WTC11 (cell line): ENCODE data around the gene ANKRD52. TPM values are rescaled to one million over a fixed set of nuclear protein-coding genes. Genes with fewer than 3 reads are reported as not detected.

ENCODE experiments used
- ATAC-seq: fragments of 200-7000 bp; cut with Tn5 transposase; 2 replicates; pipeline ENCODE4 v1.10.0; 2021; ENCODE audit warnings: mild to moderate bottlenecking, moderate library complexity
- CTCF ChIA-PET: fragments of 300-600 bp; sonication (Branson Sonifier 250); formaldehyde crosslinking; loops from one replicate; lab custom pipeline; 2021; ENCODE audit warnings: antibody characterized with exemption; lab: Charles Lee
- POLR2A ChIA-PET: fragments of 350-600 bp; sonication (Branson Sonifier 250); formaldehyde crosslinking; loops from one replicate; lab custom pipeline; 2021; ENCODE audit warnings: antibody characterized with exemption; lab: Charles Lee
- DNase-seq: peaks from one replicate; pipeline ENCODE4 v3.0.0; 2021; ENCODE audit warnings: low spot score
- H3K27ac Mint-ChIP-seq: 2 replicates; pipeline ENCODE4 v1.8.0; 2021; ENCODE audit warnings: mixed read lengths
- H3K27me3 Mint-ChIP-seq: 2 replicates; pipeline ENCODE4 v1.8.0; 2021; ENCODE audit warnings: low read depth, mild to moderate bottlenecking, moderate library complexity, mixed read lengths
- H3K36me3 Mint-ChIP-seq: 2 replicates; pipeline ENCODE4 v1.8.0; 2021; ENCODE audit warnings: mixed read lengths
- H3K4me1 Mint-ChIP-seq: 2 replicates; pipeline ENCODE4 v1.8.0; 2022; ENCODE audit warnings: mixed read lengths
- H3K4me3 Mint-ChIP-seq: 2 replicates; pipeline ENCODE4 v1.8.0; 2021; ENCODE audit warnings: mild to moderate bottlenecking, moderate library complexity, mixed read lengths
- H3K9me3 Mint-ChIP-seq: 2 replicates; pipeline ENCODE4 v1.8.0; 2021; ENCODE audit warnings: mixed read lengths
- FOXJ3 ChIP-seq: sonication (generic); formaldehyde crosslinking; IDR thresholded peaks from 2 replicates; pipeline ENCODE4 v1.9.0; 2021; ENCODE audit warnings: missing genetic modification reagents, mild to moderate bottlenecking, borderline replicate concordance
- IRF2 ChIP-seq: sonication (generic); formaldehyde crosslinking; IDR thresholded peaks from 2 replicates; pipeline ENCODE4 v1.8.0; 2022; ENCODE audit warnings: low read depth, missing genetic modification reagents, borderline replicate concordance
- JUN ChIP-seq: sonication (generic); formaldehyde crosslinking; IDR thresholded peaks from 2 replicates; pipeline ENCODE4 v1.8.0; 2023; ENCODE audit warnings: mild to moderate bottlenecking, missing genetic modification reagents
- MXD4 ChIP-seq: fragments of 250-450 bp; sonication (Bioruptor Pico); IDR thresholded peaks from 2 replicates; pipeline ENCODE4 v1.8.0; 2021; ENCODE audit warnings: mild to moderate bottlenecking, moderate library complexity, borderline replicate concordance
- NR3C1 ChIP-seq: sonication (generic); formaldehyde crosslinking; conservative IDR thresholded peaks from 2 replicates; pipeline ENCODE4 v1.8.1; 2023; ENCODE audit warnings: low read depth, mild to moderate bottlenecking, missing genetic modification reagents
- SMAD3 ChIP-seq: sonication (generic); formaldehyde crosslinking; IDR thresholded peaks from 2 replicates; pipeline ENCODE4 v1.8.0; 2022; ENCODE audit warnings: missing genetic modification reagents, mild to moderate bottlenecking, borderline replicate concordance
- SP1 ChIP-seq: sonication (generic); formaldehyde crosslinking; conservative IDR thresholded peaks from 2 replicates; pipeline ENCODE4 v1.8.1; 2022; ENCODE audit warnings: missing genetic modification reagents
- TEAD4 ChIP-seq: sonication (generic); formaldehyde crosslinking; IDR thresholded peaks from 2 replicates; pipeline ENCODE4 v1.8.0; 2022; ENCODE audit warnings: mild to moderate bottlenecking, missing genetic modification reagents
- ZNF138 ChIP-seq: sonication (generic); formaldehyde crosslinking; conservative IDR thresholded peaks from 2 replicates; pipeline ENCODE4 v1.8.1; 2022; ENCODE audit warnings: mild to moderate bottlenecking, moderate library complexity, missing genetic modification reagents
- ZNF317 ChIP-seq: sonication (generic); formaldehyde crosslinking; IDR thresholded peaks from 2 replicates; pipeline ENCODE4 v1.8.1; 2023; ENCODE audit warnings: low read depth, mild to moderate bottlenecking, moderate library complexity, missing genetic modification reagents, borderline replicate concordance
- ZNF423 ChIP-seq: fragments of 250-450 bp; sonication (Bioruptor Pico); IDR thresholded peaks from 2 replicates; pipeline ENCODE4 v2.1.2; 2022; ENCODE audit warnings: mild to moderate bottlenecking, moderate library complexity
- total RNA-seq: library from RNA; stranded (reverse); gene quantifications from 3 replicates; pipeline ENCODE4 v1.2.3, GENCODE V29; 2021
- TF ChIP-seq, protein P1 (sequence below): fragments of 200-600 bp; IDR thresholded peaks from 2 replicates; pipeline ENCODE4 v1.8.0; 2022; ENCODE audit warnings: antibody characterized with exemption
- TF ChIP-seq, protein P2 (sequence below): sonication (generic); formaldehyde crosslinking; IDR thresholded peaks from 2 replicates; pipeline ENCODE4 v1.8.1; 2022; ENCODE audit warnings: low read depth, missing genetic modification reagents, borderline replicate concordance
- TF ChIP-seq, protein P3 (sequence below): sonication (generic); formaldehyde crosslinking; IDR thresholded peaks from 2 replicates; pipeline ENCODE4 v1.8.0; 2022; ENCODE audit warnings: mild to moderate bottlenecking, missing genetic modification reagents
- TF ChIP-seq, protein P4 (sequence below): sonication (generic); formaldehyde crosslinking; IDR thresholded peaks from 2 replicates; pipeline ENCODE4 v1.8.0; 2023; ENCODE audit warnings: missing genetic modification reagents, mild to moderate bottlenecking, borderline replicate concordance
- TF ChIP-seq, protein P5 (sequence below): sonication (generic); formaldehyde crosslinking; IDR thresholded peaks from 2 replicates; pipeline ENCODE4 v1.8.0; 2022; ENCODE audit warnings: missing genetic modification reagents
- TF ChIP-seq, protein P6 (sequence below): fragments of 250-450 bp; sonication (Bioruptor Pico); IDR thresholded peaks from 2 replicates; pipeline ENCODE4 v1.9.0; 2021; ENCODE audit warnings: moderate library complexity, mild to moderate bottlenecking, inconsistent platforms, borderline replicate concordance

Gene ANKRD52
- total RNA-seq, 1 experiment from 2014 or later: 41.2 TPM

DNA sequence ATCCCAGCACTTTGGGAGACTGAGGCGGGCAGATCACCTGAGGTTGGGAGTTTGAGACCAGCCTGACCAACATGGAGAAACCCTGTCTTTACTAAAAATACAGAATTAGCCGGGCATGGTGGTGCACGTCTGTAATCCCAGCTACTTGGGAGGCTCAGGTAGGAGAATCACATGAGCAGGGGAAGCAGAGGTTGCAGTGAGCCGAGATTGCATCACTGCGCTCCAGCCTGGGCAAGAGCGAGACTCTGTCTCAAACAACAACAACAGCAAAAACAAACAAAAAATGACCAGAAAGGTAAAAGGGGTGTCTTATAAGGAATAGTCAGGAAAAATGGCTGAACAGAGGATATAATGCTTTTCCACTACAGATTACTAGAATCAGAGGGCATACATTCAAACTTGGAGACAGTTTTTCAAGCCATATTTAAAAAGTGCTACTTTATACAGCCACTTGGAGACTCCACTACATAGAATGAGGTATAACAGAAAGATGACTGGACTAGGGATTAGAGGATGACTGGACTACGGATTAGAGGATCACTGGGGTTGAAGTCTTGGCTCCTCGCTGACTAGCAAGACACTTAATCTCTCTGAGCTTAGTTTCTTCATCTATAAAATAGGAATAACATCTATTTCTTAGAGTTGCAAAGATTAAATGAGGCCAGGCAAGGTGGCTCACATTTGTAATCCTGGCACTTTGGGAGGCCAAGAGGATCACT lies 46.8 kb upstream of the ANKRD52 start (continued):
- TF ChIP-seq, protein P1, sequence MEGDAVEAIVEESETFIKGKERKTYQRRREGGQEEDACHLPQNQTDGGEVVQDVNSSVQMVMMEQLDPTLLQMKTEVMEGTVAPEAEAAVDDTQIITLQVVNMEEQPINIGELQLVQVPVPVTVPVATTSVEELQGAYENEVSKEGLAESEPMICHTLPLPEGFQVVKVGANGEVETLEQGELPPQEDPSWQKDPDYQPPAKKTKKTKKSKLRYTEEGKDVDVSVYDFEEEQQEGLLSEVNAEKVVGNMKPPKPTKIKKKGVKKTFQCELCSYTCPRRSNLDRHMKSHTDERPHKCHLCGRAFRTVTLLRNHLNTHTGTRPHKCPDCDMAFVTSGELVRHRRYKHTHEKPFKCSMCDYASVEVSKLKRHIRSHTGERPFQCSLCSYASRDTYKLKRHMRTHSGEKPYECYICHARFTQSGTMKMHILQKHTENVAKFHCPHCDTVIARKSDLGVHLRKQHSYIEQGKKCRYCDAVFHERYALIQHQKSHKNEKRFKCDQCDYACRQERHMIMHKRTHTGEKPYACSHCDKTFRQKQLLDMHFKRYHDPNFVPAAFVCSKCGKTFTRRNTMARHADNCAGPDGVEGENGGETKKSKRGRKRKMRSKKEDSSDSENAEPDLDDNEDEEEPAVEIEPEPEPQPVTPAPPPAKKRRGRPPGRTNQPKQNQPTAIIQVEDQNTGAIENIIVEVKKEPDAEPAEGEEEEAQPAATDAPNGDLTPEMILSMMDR: no peak
- TF ChIP-seq SMAD3 (no peak), ZNF423 (no peak), ZNF138 (CRISPR knock-in tag) (no peak)
- TF ChIP-seq, protein P2, sequence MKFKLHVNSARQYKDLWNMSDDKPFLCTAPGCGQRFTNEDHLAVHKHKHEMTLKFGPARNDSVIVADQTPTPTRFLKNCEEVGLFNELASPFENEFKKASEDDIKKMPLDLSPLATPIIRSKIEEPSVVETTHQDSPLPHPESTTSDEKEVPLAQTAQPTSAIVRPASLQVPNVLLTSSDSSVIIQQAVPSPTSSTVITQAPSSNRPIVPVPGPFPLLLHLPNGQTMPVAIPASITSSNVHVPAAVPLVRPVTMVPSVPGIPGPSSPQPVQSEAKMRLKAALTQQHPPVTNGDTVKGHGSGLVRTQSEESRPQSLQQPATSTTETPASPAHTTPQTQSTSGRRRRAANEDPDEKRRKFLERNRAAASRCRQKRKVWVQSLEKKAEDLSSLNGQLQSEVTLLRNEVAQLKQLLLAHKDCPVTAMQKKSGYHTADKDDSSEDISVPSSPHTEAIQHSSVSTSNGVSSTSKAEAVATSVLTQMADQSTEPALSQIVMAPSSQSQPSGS (CRISPR knock-in tag): no peak

DNA sequence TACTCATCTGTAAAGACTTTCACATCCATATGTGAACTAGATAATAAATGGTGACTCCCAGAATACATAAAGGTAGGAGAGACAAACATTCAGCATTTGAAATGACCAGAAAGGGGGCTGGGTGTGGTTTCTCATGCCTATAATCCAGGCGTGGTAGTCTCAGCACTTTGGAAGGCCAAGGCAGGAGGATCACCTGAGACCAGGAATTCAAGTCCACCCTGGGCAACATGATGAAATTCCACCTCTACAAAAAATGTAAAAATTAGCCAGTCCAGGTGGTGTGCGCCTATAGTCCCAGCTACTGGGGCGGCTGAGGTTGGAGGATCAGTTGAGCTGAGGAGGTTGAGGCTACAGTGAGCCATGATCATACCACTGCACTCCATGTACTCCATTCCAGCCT lies 46.1 kb upstream of the ANKRD52 start:
- Mint-ChIP-seq H3K4me3 (no peak overlapping the region), H3K27ac (no peak overlapping the region), H3K27me3 (no peaks in the 10 kb centered on the region), H3K9me3 (no peaks in the 10 kb centered on the region), H3K4me1 (peaks cover 9% of the 10 kb centered on the region), H3K36me3 (peaks cover 27% of the 10 kb centered on the region)
- TF ChIP-seq, protein P3, sequence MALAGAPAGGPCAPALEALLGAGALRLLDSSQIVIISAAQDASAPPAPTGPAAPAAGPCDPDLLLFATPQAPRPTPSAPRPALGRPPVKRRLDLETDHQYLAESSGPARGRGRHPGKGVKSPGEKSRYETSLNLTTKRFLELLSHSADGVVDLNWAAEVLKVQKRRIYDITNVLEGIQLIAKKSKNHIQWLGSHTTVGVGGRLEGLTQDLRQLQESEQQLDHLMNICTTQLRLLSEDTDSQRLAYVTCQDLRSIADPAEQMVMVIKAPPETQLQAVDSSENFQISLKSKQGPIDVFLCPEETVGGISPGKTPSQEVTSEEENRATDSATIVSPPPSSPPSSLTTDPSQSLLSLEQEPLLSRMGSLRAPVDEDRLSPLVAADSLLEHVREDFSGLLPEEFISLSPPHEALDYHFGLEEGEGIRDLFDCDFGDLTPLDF (CRISPR knock-in tag): no peak
- TF ChIP-seq TEAD4 (CRISPR knock-in tag) (no peak), SP1 (CRISPR knock-in tag) (no peak), JUN (no peak), ZNF317 (no peak), FOXJ3 (CRISPR knock-in tag) (no peak), IRF2 (CRISPR knock-in tag) (no peak), NR3C1 (no peak), MXD4 (CRISPR knock-in tag) (no peak)
- TF ChIP-seq, protein P4, sequence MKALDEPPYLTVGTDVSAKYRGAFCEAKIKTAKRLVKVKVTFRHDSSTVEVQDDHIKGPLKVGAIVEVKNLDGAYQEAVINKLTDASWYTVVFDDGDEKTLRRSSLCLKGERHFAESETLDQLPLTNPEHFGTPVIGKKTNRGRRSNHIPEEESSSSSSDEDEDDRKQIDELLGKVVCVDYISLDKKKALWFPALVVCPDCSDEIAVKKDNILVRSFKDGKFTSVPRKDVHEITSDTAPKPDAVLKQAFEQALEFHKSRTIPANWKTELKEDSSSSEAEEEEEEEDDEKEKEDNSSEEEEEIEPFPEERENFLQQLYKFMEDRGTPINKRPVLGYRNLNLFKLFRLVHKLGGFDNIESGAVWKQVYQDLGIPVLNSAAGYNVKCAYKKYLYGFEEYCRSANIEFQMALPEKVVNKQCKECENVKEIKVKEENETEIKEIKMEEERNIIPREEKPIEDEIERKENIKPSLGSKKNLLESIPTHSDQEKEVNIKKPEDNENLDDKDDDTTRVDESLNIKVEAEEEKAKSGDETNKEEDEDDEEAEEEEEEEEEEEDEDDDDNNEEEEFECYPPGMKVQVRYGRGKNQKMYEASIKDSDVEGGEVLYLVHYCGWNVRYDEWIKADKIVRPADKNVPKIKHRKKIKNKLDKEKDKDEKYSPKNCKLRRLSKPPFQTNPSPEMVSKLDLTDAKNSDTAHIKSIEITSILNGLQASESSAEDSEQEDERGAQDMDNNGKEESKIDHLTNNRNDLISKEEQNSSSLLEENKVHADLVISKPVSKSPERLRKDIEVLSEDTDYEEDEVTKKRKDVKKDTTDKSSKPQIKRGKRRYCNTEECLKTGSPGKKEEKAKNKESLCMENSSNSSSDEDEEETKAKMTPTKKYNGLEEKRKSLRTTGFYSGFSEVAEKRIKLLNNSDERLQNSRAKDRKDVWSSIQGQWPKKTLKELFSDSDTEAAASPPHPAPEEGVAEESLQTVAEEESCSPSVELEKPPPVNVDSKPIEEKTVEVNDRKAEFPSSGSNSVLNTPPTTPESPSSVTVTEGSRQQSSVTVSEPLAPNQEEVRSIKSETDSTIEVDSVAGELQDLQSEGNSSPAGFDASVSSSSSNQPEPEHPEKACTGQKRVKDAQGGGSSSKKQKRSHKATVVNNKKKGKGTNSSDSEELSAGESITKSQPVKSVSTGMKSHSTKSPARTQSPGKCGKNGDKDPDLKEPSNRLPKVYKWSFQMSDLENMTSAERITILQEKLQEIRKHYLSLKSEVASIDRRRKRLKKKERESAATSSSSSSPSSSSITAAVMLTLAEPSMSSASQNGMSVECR (CRISPR knock-in tag): no peak
- TF ChIP-seq, protein P5, sequence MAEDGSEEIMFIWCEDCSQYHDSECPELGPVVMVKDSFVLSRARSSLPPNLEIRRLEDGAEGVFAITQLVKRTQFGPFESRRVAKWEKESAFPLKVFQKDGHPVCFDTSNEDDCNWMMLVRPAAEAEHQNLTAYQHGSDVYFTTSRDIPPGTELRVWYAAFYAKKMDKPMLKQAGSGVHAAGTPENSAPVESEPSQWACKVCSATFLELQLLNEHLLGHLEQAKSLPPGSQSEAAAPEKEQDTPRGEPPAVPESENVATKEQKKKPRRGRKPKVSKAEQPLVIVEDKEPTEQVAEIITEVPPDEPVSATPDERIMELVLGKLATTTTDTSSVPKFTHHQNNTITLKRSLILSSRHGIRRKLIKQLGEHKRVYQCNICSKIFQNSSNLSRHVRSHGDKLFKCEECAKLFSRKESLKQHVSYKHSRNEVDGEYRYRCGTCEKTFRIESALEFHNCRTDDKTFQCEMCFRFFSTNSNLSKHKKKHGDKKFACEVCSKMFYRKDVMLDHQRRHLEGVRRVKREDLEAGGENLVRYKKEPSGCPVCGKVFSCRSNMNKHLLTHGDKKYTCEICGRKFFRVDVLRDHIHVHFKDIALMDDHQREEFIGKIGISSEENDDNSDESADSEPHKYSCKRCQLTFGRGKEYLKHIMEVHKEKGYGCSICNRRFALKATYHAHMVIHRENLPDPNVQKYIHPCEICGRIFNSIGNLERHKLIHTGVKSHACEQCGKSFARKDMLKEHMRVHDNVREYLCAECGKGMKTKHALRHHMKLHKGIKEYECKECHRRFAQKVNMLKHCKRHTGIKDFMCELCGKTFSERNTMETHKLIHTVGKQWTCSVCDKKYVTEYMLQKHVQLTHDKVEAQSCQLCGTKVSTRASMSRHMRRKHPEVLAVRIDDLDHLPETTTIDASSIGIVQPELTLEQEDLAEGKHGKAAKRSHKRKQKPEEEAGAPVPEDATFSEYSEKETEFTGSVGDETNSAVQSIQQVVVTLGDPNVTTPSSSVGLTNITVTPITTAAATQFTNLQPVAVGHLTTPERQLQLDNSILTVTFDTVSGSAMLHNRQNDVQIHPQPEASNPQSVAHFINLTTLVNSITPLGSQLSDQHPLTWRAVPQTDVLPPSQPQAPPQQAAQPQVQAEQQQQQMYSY: no peak
- TF ChIP-seq, protein P6, sequence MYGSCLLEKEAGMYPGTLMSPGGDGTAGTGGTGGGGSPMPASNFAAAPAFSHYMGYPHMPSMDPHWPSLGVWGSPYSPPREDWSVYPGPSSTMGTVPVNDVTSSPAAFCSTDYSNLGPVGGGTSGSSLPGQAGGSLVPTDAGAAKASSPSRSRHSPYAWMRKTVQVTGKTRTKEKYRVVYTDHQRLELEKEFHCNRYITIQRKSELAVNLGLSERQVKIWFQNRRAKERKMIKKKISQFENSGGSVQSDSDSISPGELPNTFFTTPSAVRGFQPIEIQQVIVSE: no peak
- CTCF ChIA-PET: interaction anchor here (0.6 kb wide), 1 partner anchor 66 kb away, joined by 4 read pairs; no protein-coding TSS in a partner anchor
- no peak for ATAC-seq
- DNase-seq: no peak
- POLR2A ChIA-PET: interaction anchor here (1.3 kb wide), 1 partner anchor 12 kb away, joined by 3 read pairs; the partner anchor contains the start of gene CNPY2
